Endothelial cell of umbilical vein (primary cell): ENCODE data around the gene NOP9. TPM values are rescaled to one million over a fixed set of nuclear protein-coding genes. Genes with fewer than 3 reads are reported as not detected.

Source experiments
- BruUV-seq: library from RNA; stranded (reverse); fragments of 400-500 nt; replicated peaks from 2 replicates; lab custom pipeline; 2021; lab: Mats Ljungman, UMichigan
- CTCF ChIA-PET: fragments of 300-600, 350-600 bp; sonication (Branson Sonifier 250); formaldehyde crosslinking; loops from one replicate; lab custom pipeline; 2021; ENCODE audit warnings: antibody characterized with exemption, inconsistent platforms; lab: Charles Lee
- POLR2A ChIA-PET: fragments of 300-600, 350-600 bp; sonication (Branson Sonifier 250); formaldehyde crosslinking; loops from one replicate; lab custom pipeline; 2021; ENCODE audit warnings: antibody characterized with exemption, inconsistent platforms; lab: Charles Lee
- DNase-seq: peaks from one replicate; pipeline ENCODE4 v3.0.0-alpha.2; 2011; ENCODE audit warnings: low read depth, low spot score
- FAIRE-seq: peaks from 2 replicates; lab custom pipeline; 2011; peaks lifted over from hg19 to GRCh38; lab: Jason Lieb, UNC
- H2AFZ ChIP-seq: 2 replicates; pipeline ENCODE4 v1.6.0; 2012; ENCODE audit warnings: low read depth, low read length, control low read depth, inconsistent platforms
- H3K27ac ChIP-seq: 2 replicates; pipeline ENCODE4 v1.5.1; 2011; ENCODE audit warnings: low read depth, mild to moderate bottlenecking, control low read depth, low read length, moderate library complexity; ENCODE audit not compliant: insufficient read depth
- H3K27me3 ChIP-seq, 2 experiments: 2 replicates each; pipeline versions ENCODE4 v1.6.0 to v1.6.1; 2011; ENCODE audit warnings: low read length in 2 of 2, mixed read lengths in 1 of 2; ENCODE audit not compliant: control insufficient read depth in 2 of 2, insufficient read depth in 2 of 2
- H3K36me3 ChIP-seq, 2 experiments: 2 replicates in 1 of 2; 3 replicates in 1 of 2; pipeline ENCODE4 v1.5.1; 2011; ENCODE audit warnings: low read length in 2 of 2, mild to moderate bottlenecking in 1 of 2, moderate library complexity in 1 of 2; ENCODE audit not compliant: control insufficient read depth in 2 of 2, insufficient read depth in 2 of 2; ENCODE audit errors: extremely low read depth in 1 of 2
- H3K4me1 ChIP-seq: 3 replicates; pipeline ENCODE4 v1.5.1; 2011; ENCODE audit warnings: mild to moderate bottlenecking, low read length; ENCODE audit not compliant: control insufficient read depth, insufficient read depth; ENCODE audit errors: extremely low read depth
- H3K4me2 ChIP-seq: 2 replicates; pipeline ENCODE4 v1.6.1; 2011; ENCODE audit warnings: low read length, control low read depth, mixed read lengths; ENCODE audit not compliant: insufficient read depth
- H3K4me3 ChIP-seq, 3 experiments: fragments of 200-600 bp in 1 of 3; sonication (generic), shearing (Covaris generic) in 1 of 3; replicated peaks in 1 of 3; 2 replicates each; pipeline ENCODE4 v1.5.1; 2011 to 2016; ENCODE audit warnings: control low read depth in 3 of 3, low read length in 3 of 3, mild to moderate bottlenecking in 2 of 3, inconsistent platforms in 1 of 3, low read depth in 1 of 3, moderate library complexity in 1 of 3; ENCODE audit not compliant: insufficient read depth in 1 of 3
- H3K79me2 ChIP-seq: 2 replicates; pipeline ENCODE4 v1.6.0; 2012; ENCODE audit warnings: low read length, inconsistent platforms; ENCODE audit not compliant: control insufficient read depth, insufficient read depth
- H3K9ac ChIP-seq: replicated peaks from 2 replicates; pipeline ENCODE3; 2011; ENCODE audit warnings: low read length, control low read depth; ENCODE audit not compliant: insufficient read depth; ENCODE audit errors: extremely low read depth
- H3K9me1 ChIP-seq: replicated peaks from 3 replicates; pipeline ENCODE4 v1.6.0; 2011; ENCODE audit warnings: mild to moderate bottlenecking, low read length; ENCODE audit not compliant: control insufficient read depth, insufficient read depth; ENCODE audit errors: extremely low read depth
- H3K9me3 ChIP-seq: replicated peaks from 2 replicates; pipeline ENCODE4 v1.5.1; 2012; ENCODE audit warnings: low read length, inconsistent platforms; ENCODE audit not compliant: control insufficient read depth, insufficient read depth
- H4K20me1 ChIP-seq: replicated peaks from 2 replicates; pipeline ENCODE3; 2011; ENCODE audit warnings: mild to moderate bottlenecking, low read length; ENCODE audit not compliant: control insufficient read depth, insufficient read depth; ENCODE audit errors: extremely low read depth
- EZH2 ChIP-seq: IDR thresholded peaks from 2 replicates; pipeline ENCODE4 v1.6.1; 2012; ENCODE audit warnings: borderline replicate concordance, low read depth, mild to moderate bottlenecking, moderate library complexity, low read length, inconsistent platforms; ENCODE audit not compliant: severe bottlenecking
- FOS ChIP-seq: IDR thresholded peaks from 2 replicates; pipeline ENCODE4 v1.6.1; 2011; ENCODE audit warnings: mild to moderate bottlenecking, low read length, moderate library complexity, borderline replicate concordance; ENCODE audit not compliant: insufficient read depth
- GATA2 ChIP-seq: IDR thresholded peaks from 2 replicates; pipeline ENCODE4 v1.7.0; 2011; ENCODE audit warnings: low read depth, mild to moderate bottlenecking, moderate library complexity, mixed read lengths, low read length; ENCODE audit not compliant: insufficient read length, insufficient read depth
- JUN ChIP-seq: IDR thresholded peaks from 2 replicates; pipeline ENCODE4 v1.6.1; 2011; ENCODE audit warnings: borderline replicate concordance, low read depth; ENCODE audit not compliant: insufficient read length, insufficient read depth
- MYC ChIP-seq: IDR thresholded peaks from one replicate; pipeline ENCODE4 v1.6.1; 2011; ENCODE audit warnings: mild to moderate bottlenecking, low read depth, low read length
- POLR2A ChIP-seq: IDR thresholded peaks from 2 replicates; pipeline ENCODE4 v1.6.1; 2012; ENCODE audit warnings: low read depth, mild to moderate bottlenecking, control low read depth, low read length
- POLR2AphosphoS5 ChIP-seq: IDR thresholded peaks from 2 replicates; pipeline ENCODE4 v1.6.1; 2012; ENCODE audit warnings: low read depth, mild to moderate bottlenecking, control low read depth, low read length, moderate library complexity; ENCODE audit not compliant: insufficient read depth
- dilution Hi-C: fragments of 300-500 bp; cut with MboI; formaldehyde crosslinking; loops from one replicate; pipeline ENCODE4 v1.15.0; 2019; ENCODE audit warnings: low sequenced_read_pairs; ENCODE audit not compliant: extremely low pct_ligation_motif_present
- intact Hi-C: fragments of 100-400 bp; cut with micrococcal nuclease; formaldehyde crosslinking; loops from one replicate; pipeline ENCODE4 v1.10.0; 2022
- polyA plus RNA-seq, 4 experiments: library from polyadenylated mRNA; depleted of rRNA in 3 of 4; stranded (reverse) in 3 of 4; unstranded in 1 of 4; fragments of >200 nt; gene quantifications; 2 replicates each; pipeline versions ENCODE4 v1.2.1 to v1.2.3, GENCODE V29; 2011 to 2012; ENCODE audit warnings: missing spikeins in 1 of 4
- total RNA-seq: library from RNA; stranded (reverse); gene quantifications from 2 replicates; pipeline ENCODE4 v1.2.3, GENCODE V29; 2021
- TF ChIP-seq, protein P1 (sequence below): IDR thresholded peaks from 2 replicates; pipeline ENCODE4 v1.6.1; 2011; ENCODE audit not compliant: insufficient read depth, insufficient read length
- TF ChIP-seq, protein P2 (sequence below), 2 donors: IDR thresholded peaks; 1 replicate in 1 of 2; 2 replicates in 1 of 2; pipeline ENCODE4 v1.5.1; 2011; ENCODE audit warnings: low read length in 2 of 2, mild to moderate bottlenecking in 2 of 2, moderate library complexity in 2 of 2, control low read depth in 1 of 2, inconsistent platforms in 1 of 2, low read depth in 1 of 2; ENCODE audit not compliant: insufficient read depth in 1 of 2; ENCODE audit errors: extremely low read depth in 1 of 2

NOP9 gene
- total and polyA plus RNA-seq, 2 donors (not counting 3 experiments of a cell fraction or from before 2014, with no cell fraction given): 16.2 to 31.0 TPM

DNA sequence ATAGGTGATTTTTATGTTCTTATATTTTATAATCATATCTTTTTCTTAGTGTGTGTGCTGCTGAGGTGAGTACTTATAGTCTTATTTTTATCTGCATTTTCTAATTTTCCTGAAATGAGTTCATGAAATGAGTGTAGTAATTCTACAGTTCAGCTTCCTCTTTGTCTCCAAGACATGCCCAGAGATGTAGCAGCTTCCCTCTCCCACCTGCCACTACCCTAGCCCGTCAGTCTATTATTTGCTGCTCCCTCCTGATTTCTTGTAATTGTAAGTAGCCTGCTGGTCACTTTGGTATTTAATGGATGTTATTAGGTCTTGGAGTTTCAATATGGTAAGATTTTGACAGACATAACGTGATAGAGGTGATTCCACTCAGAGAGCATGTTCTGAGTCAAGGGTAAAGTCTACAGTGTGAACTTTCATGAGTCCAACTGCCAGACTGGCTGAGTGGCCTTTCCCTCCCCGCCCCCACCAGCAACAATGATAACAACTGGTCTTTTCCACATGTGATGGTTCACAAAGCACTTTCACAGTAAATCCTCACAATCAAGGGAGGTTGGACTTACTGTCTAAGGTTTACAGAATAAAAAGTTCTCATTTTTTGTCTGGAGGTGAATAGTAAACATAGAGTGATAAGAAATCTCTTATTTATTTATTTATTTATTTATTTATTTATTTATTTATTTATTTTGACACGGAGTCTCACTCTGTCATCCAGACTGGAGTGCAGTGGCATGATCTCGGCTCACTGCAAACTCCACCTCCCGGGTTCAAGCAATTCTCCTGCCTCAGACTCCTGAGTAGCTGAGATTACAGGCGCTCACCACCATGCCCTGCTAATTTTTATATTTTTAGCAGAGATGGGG lies 44.4 kb downstream of the NOP9 start:
- ChIA-PET POLR2A (no interaction called here), CTCF (interaction anchor here (0.7 to 5.7 kb wide), 4 partner anchors 9 to 87 kb away, joined by 3 to 57 read pairs (median 5); partner anchors contain the start of gene ADCY4)
- no peak overlapping the region for H3K27ac ChIP-seq
- FAIRE-seq (no peak), DNase-seq (no peak)
- no peak overlapping the region for H3K4me3 ChIP-seq
- BruUV-seq: no TSS peak
- dilution Hi-C loops (no loop called here), intact Hi-C loops (no loop called here)
- H3K4me1 ChIP-seq: peaks cover 9% of the 10 kb centered on the region
- no peaks in the 10 kb centered on the region for H4K20me1 ChIP-seq
- no peaks in the 10 kb centered on the region for H3K9me1 ChIP-seq
- no peak overlapping the region for H2AFZ ChIP-seq
- H3K79me2 ChIP-seq: no peaks in the 10 kb centered on the region
- no peaks in the 10 kb centered on the region for H3K9me3 ChIP-seq
- H3K36me3 ChIP-seq: no peaks in the 10 kb centered on the region
- H3K4me2 ChIP-seq: no peak overlapping the region
- no peak overlapping the region for H3K9ac ChIP-seq
- TF ChIP-seq, protein P1, sequence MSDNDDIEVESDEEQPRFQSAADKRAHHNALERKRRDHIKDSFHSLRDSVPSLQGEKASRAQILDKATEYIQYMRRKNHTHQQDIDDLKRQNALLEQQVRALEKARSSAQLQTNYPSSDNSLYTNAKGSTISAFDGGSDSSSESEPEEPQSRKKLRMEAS: no peak
- TF ChIP-seq POLR2A (no peak), JUN (no peak), FOS (no peak), MYC (no peak), EZH2 (no peak), GATA2 (no peak), POLR2AphosphoS5 (no peak)
- TF ChIP-seq, protein P2, sequence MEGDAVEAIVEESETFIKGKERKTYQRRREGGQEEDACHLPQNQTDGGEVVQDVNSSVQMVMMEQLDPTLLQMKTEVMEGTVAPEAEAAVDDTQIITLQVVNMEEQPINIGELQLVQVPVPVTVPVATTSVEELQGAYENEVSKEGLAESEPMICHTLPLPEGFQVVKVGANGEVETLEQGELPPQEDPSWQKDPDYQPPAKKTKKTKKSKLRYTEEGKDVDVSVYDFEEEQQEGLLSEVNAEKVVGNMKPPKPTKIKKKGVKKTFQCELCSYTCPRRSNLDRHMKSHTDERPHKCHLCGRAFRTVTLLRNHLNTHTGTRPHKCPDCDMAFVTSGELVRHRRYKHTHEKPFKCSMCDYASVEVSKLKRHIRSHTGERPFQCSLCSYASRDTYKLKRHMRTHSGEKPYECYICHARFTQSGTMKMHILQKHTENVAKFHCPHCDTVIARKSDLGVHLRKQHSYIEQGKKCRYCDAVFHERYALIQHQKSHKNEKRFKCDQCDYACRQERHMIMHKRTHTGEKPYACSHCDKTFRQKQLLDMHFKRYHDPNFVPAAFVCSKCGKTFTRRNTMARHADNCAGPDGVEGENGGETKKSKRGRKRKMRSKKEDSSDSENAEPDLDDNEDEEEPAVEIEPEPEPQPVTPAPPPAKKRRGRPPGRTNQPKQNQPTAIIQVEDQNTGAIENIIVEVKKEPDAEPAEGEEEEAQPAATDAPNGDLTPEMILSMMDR (IDR thresholded peaks at IDR 0.05; ENCODE audit: extremely low read depth in 1 of 2, insufficient read depth in 1 of 2, low read depth in 1 of 2, low read length in 2 of 2): no peak
- peaks cover 8 to 9% of the 10 kb centered on the region in 2 experiments for H3K27me3 ChIP-seq
